ENCODE data around the gene FOSL1. TPM values are rescaled to one million over a fixed set of nuclear protein-coding genes. Genes with fewer than 3 reads are reported as not detected.

FOSL1 gene
- total RNA-seq, 1 experiment from 2014 or later = 125 TPM

GRCh38 chr11:65916391-65916790, 16.2 kb upstream of the FOSL1 start:
- intact Hi-C loops (cut with micrococcal nuclease) = loop anchor here (1.0 kb wide), 1 partner anchor 16 kb away; the partner anchor contains the start of gene FOSL1
- no peak for DNase-seq (ENCODE audit: low read depth, low spot score)
- H3K4me2 ChIP-seq (ENCODE audit: low read length) = peak overlapping the region; percentile 96
- H3K79me2 ChIP-seq (ENCODE audit: insufficient read depth, low read length) = peaks cover 47% of the 10 kb centered on the region
- H3K4me1 ChIP-seq (ENCODE audit: control insufficient read depth in 1 of 2, insufficient read depth in 2 of 2, low read length in 2 of 2) = peaks cover 64 to 81% of the 10 kb centered on the region in 2 experiments
- BruUV-seq (replicated peaks) = no TSS peak
- POLR2A ChIA-PET = interaction anchor here (0.7 to 2.8 kb wide), 12 partner anchors 10 to 96 kb away, joined by 3 to 80 read pairs (median 6); partner anchors contain the start of genes BANF1, CCDC85B, CFL1 and CST6
- H4K20me1 ChIP-seq (ENCODE audit: insufficient read depth) = no peaks in the 10 kb centered on the region
- H3K27ac ChIP-seq (ENCODE audit: low read depth, low read length) = peak overlapping the region; percentile 95
- H2AFZ ChIP-seq (ENCODE audit: low read depth, low read length, poor library complexity, severe bottlenecking) = no peak overlapping the region
- H3K36me3 ChIP-seq (ENCODE audit: control insufficient read depth in 1 of 2, insufficient read depth in 2 of 2, low read length in 2 of 2) = peaks cover 0 to 16% of the 10 kb centered on the region in 2 experiments; a peak in 1 of 4 replicates
- H3K9me3 ChIP-seq (ENCODE audit: control insufficient read depth in 1 of 2, insufficient read depth in 1 of 2, low read depth in 1 of 2, low read length in 2 of 2) = no peaks in the 10 kb centered on the region
- RAD21 ChIA-PET (ENCODE audit: low non-redundant PET in 1 of 2, low total read pairs in 2 of 2, uncharacterized antibody in 2 of 2, unreplicated experiment in 2 of 2) = interaction anchor here (0.9 to 1.1 kb wide), 2 partner anchors 24 to 28 kb away, joined by 3 to 10 read pairs; partner anchors contain the start of gene FIBP (in 1 of the 2)
- CTCF ChIA-PET = interaction anchor here (1.0 to 2.2 kb wide), 4 partner anchors 22 to 28 kb away, joined by 3 to 15 read pairs (median 8); partner anchors contain the start of genes CCDC85B and FIBP
- H3K27me3 ChIP-seq (ENCODE audit: insufficient read depth, low read length) = no peaks in the 10 kb centered on the region
- H3K9me2 ChIP-seq (ENCODE audit: insufficient read depth) = no peaks in the 10 kb centered on the region
- TF ChIP-seq JUND (IDR thresholded peaks at IDR 0.05) (no peak), FOSL1 (IDR thresholded peaks at IDR 0.05; ENCODE audit: low read depth) (no peak), CBX3 (IDR thresholded peaks at IDR 0.05; ENCODE audit: low read depth) (no peak), MAX (IDR thresholded peaks at IDR 0.05) (no peak), ZFX (IDR thresholded peaks at IDR 0.05) (no peak), REST (IDR thresholded peaks at IDR 0.05; ENCODE audit: low read depth) (no peak), TCF7L2 (IDR thresholded peaks at IDR 0.05; ENCODE audit: borderline replicate concordance, extremely low read depth, insufficient read depth, insufficient read length) (no peak), SIN3A (IDR thresholded peaks at IDR 0.05; ENCODE audit: low read depth) (no peak), RAD21 (IDR thresholded peaks at IDR 0.05; ENCODE audit: low read depth) (no peak), CTCF (IDR thresholded peaks at IDR 0.05 in 2 of 3, conservative IDR thresholded peaks at IDR 0.05 in 1 of 3; ENCODE audit: borderline replicate concordance in 1 of 3, insufficient read depth in 1 of 3, low read depth in 2 of 3, low read length in 2 of 3) (no peak), SRF (IDR thresholded peaks at IDR 0.05; ENCODE audit: low read depth) (no peak), ZNF274 (IDR thresholded peaks at IDR 0.05; ENCODE audit: low read depth, low read length) (no peak), EZH2 (IDR thresholded peaks at IDR 0.05) (no peak), ZBTB33 (IDR thresholded peaks at IDR 0.05; ENCODE audit: extremely low read depth, insufficient replicate concordance, low read length) (no peak), EGR1 (IDR thresholded peaks at IDR 0.05; ENCODE audit: low read depth) (no peak), ATF3 (IDR thresholded peaks at IDR 0.05) (no peak), EZH2phosphoT487 (IDR thresholded peaks at IDR 0.05; ENCODE audit: borderline replicate concordance) (no peak)
- peak overlapping the region; percentile 99 for H3K9ac ChIP-seq (ENCODE audit: low read length)
- H3K4me3 ChIP-seq (replicated peaks in 1 of 2; ENCODE audit: low read depth in 1 of 2, low read length in 2 of 2) = peak overlapping the region; percentile 86 to 95
- no peak for ATAC-seq
